ENCODE data around the gene ATP5MK. TPM values are rescaled to one million over a fixed set of nuclear protein-coding genes. Genes with fewer than 3 reads are reported as not detected.

The ATP5MK gene
- total and polyA plus RNA-seq, 2 of the 8 experiments (the other 6 are each of a cell fraction or from before 2014, with no cell fraction given): 280 to 312 TPM

GRCh38 chr10:103440416-103440815 lies 44.1 kb upstream of the ATP5MK start:
- ChIA-PET CTCF (ENCODE audit: partially characterized antibody) (interaction anchor here (1.2 to 1.8 kb wide), 2 partner anchors 12 to 34 kb away, joined by 4 read pairs; partner anchors contain the start of gene CALHM2), POLR2A (ENCODE audit: partially characterized antibody) (interaction anchor here (0.8 to 2.0 kb wide), 7 partner anchors 9 to 44 kb away, joined by 3 to 5 read pairs (median 4); partner anchors contain the start of genes ATP5MK and PDCD11)
- H3K56ac ChIP-seq (replicated peaks; ENCODE audit: insufficient read length, low read depth, low read length): no peak overlapping the region
- no peaks in the 10 kb centered on the region for H3K9me3 ChIP-seq (ENCODE audit: insufficient read depth in 2 of 2, low read depth in 1 of 2, low read length in 1 of 2)
- H2BK15ac ChIP-seq (ENCODE audit: low read length): no peak overlapping the region
- no peak overlapping the region for H3K14ac ChIP-seq (ENCODE audit: insufficient read length)
- no peak overlapping the region for H3K4me3 ChIP-seq (ENCODE audit: extremely low read depth in 1 of 4, insufficient read depth in 2 of 4, low read depth in 3 of 4, low read length in 4 of 4)
- H2BK20ac ChIP-seq (ENCODE audit: low read length): no peak overlapping the region
- H3K4me2 ChIP-seq (ENCODE audit: insufficient read depth in 1 of 2, low read depth in 2 of 2, low read length in 2 of 2): no peak overlapping the region
- no peaks in the 10 kb centered on the region for H3K79me2 ChIP-seq (ENCODE audit: control insufficient read depth in 1 of 2, insufficient read depth in 2 of 2, low read length in 2 of 2)
- H3K23ac ChIP-seq (ENCODE audit: insufficient read length): no peak overlapping the region
- no peak overlapping the region for H3K27ac ChIP-seq (ENCODE audit: low read depth, low read length)
- no peak overlapping the region for H4K5ac ChIP-seq (ENCODE audit: insufficient read length, low read depth, low read length)
- no peaks in the 10 kb centered on the region for H3K27me3 ChIP-seq (replicated peaks in 1 of 4; ENCODE audit: control insufficient read depth in 3 of 4, extremely low read depth in 1 of 4, insufficient read depth in 3 of 4, low read length in 3 of 4)
- H2BK12ac ChIP-seq (ENCODE audit: low read depth, low read length): no peak overlapping the region
- no peak overlapping the region for H2AK5ac ChIP-seq (ENCODE audit: low read depth, low read length)
- H3K23me2 ChIP-seq (ENCODE audit: low read depth, low read length): no peaks in the 10 kb centered on the region
- no peak overlapping the region for H2BK120ac ChIP-seq (replicated peaks; ENCODE audit: low read depth, low read length)
- WGBS, 2 experiments (ENCODE audit: extremely low coverage in 1 of 2, insufficient coverage in 1 of 2, insufficient read length in 1 of 2, insufficient replicate concordance in 2 of 2, low coverage in 1 of 2, low lambda C conversion rate in 2 of 2, missing lambda C conversion rate in 1 of 2): 85% methylated on average over 9 of the region's 14 CpGs; no CpG with 5 or more reads in 1 of the 2 experiments
- no peak overlapping the region for H3K4ac ChIP-seq (replicated peaks; ENCODE audit: insufficient read length, low read depth, low read length)
- H4K20me1 ChIP-seq (replicated peaks in 1 of 2; ENCODE audit: control insufficient read depth in 1 of 2, insufficient read depth in 2 of 2, low read length in 2 of 2): peaks cover 0 to 8% of the 10 kb centered on the region in 2 experiments
- H3K18ac ChIP-seq (ENCODE audit: extremely low read depth, low read length): no peak overlapping the region
- H2BK5ac ChIP-seq (ENCODE audit: low read depth, low read length): no peak overlapping the region
- no peaks in the 10 kb centered on the region for H3K4me1 ChIP-seq (replicated peaks in 1 of 4; ENCODE audit: control insufficient read depth in 3 of 4, insufficient read depth in 4 of 4, low read length in 3 of 4)
- H2AFZ ChIP-seq (ENCODE audit: low read length): no peak overlapping the region
- peaks cover 40 to 95% (median 82%) of the 10 kb centered on the region in 4 experiments for H3K36me3 ChIP-seq (ENCODE audit: control insufficient read depth in 2 of 4, insufficient read depth in 4 of 4, low read length in 3 of 4)
- H3K79me1 ChIP-seq (ENCODE audit: low read depth, low read length): no peaks in the 10 kb centered on the region; the same call in 1 of the 2 replicates
- no peak for FAIRE-seq
- no peak overlapping the region for H3K9ac ChIP-seq (replicated peaks in 1 of 4; ENCODE audit: extremely low read depth in 1 of 4, low read depth in 3 of 4, low read length in 3 of 4)
- DNase-seq (ENCODE audit: low read depth in 1 of 2, low spot score in 2 of 2): no peak
- no peak overlapping the region for H4K8ac ChIP-seq (ENCODE audit: extremely low read depth, insufficient read depth, low read length)
- H4K91ac ChIP-seq (replicated peaks; ENCODE audit: insufficient read length, low read length): no peak overlapping the region
- TF ChIP-seq KDM1A (IDR thresholded peaks at IDR 0.05; ENCODE audit: borderline replicate concordance, low read length) (no peak), CHD1 (IDR thresholded peaks at IDR 0.05; ENCODE audit: low read depth, low read length) (no peak), RFX5 (IDR thresholded peaks at IDR 0.05; ENCODE audit: borderline replicate concordance, low read depth, low read length) (no peak), CBX8 (IDR thresholded peaks at IDR 0.05; ENCODE audit: borderline replicate concordance, low read depth, low read length) (no peak), ATF3 (IDR thresholded peaks at IDR 0.05; ENCODE audit: insufficient read depth, low read depth, low read length) (no peak)

Data from H1 (cell line).